Neutrophil (primary cell): ENCODE results near the gene SLC39A5.
A peak's percentile ranks its signal among the peaks of the same experiment; 100 is the strongest.

Source experiments
- H3K27ac ChIP-seq: fragments of 200-600 bp; sonication (generic); 2 replicates; pipeline ENCODE4 v1.5.1; 2016; ENCODE audit warnings: mild to moderate bottlenecking, moderate library complexity
- H3K27me3 ChIP-seq: fragments of 200-600 bp; sonication (generic); 2 replicates; pipeline ENCODE4 v1.6.0; 2016; ENCODE audit warnings: mild to moderate bottlenecking
- H3K36me3 ChIP-seq: fragments of 200-600 bp; sonication (generic); 2 replicates; pipeline ENCODE4 v1.5.1; 2017
- H3K4me1 ChIP-seq, 2 experiments: fragments of 200-600 bp in 1 of 2; sonication (generic) in 1 of 2; 1 replicate in 1 of 2; 2 replicates in 1 of 2; pipeline versions ENCODE4 v1.5.1 to v1.6.1; 2013 to 2016; ENCODE audit warnings: low read depth in 1 of 2, low read length in 1 of 2, mild to moderate bottlenecking in 1 of 2, moderate library complexity in 1 of 2; ENCODE audit not compliant: control insufficient read depth in 1 of 2, insufficient read depth in 1 of 2
- H3K4me3 ChIP-seq, 2 experiments: fragments of 200-600 bp in 1 of 2; sonication (generic) in 1 of 2; 1 replicate in 1 of 2; 2 replicates in 1 of 2; pipeline ENCODE4 v1.5.1; 2013 to 2016; ENCODE audit warnings: low read depth in 1 of 2, low read length in 1 of 2, mild to moderate bottlenecking in 1 of 2, moderate library complexity in 1 of 2
- H3K9me3 ChIP-seq: fragments of 200-600 bp; sonication (generic); 2 replicates; pipeline ENCODE4 v1.5.1; 2016
- CTCF ChIP-seq: fragments of 200-600 bp; sonication (generic); IDR thresholded peaks from 2 replicates; pipeline ENCODE4 v1.5.1; 2016; ENCODE audit warnings: antibody characterized with exemption

The SLC39A5 gene

GRCh38 chr12:56197921-56198635, 31.8 kb upstream of the SLC39A5 start:
- Histone ChIP-seq H3K27me3 (no peaks in the 10 kb centered on the region), H3K4me1 (no peaks in the 10 kb centered on the region), H3K4me3 (no peak overlapping the region), H3K9me3 (no peaks in the 10 kb centered on the region), H3K27ac (no peak overlapping the region), H3K36me3 (no peaks in the 10 kb centered on the region)
- no peak for TF ChIP-seq CTCF

- Histone ChIP-seq H3K27me3 (no peaks in the 10 kb centered on the region), H3K4me3 (no peak overlapping the region), H3K4me1 (no peaks in the 10 kb centered on the region), H3K36me3 (peaks cover 1% of the 10 kb centered on the region), H3K9me3 (no peaks in the 10 kb centered on the region), H3K27ac (no peak overlapping the region)
- TF ChIP-seq CTCF = no peak
Measured at GRCh38 chr12:56198836-56199235, 31.0 kb upstream of the SLC39A5 start.

- Histone ChIP-seq H3K4me1 (no peaks in the 10 kb centered on the region), H3K27me3 (no peaks in the 10 kb centered on the region), H3K27ac (peak overlapping the region; percentile 27), H3K36me3 (peaks cover 34% of the 10 kb centered on the region), H3K9me3 (no peaks in the 10 kb centered on the region), H3K4me3 (no peak overlapping the region)
- no peak for TF ChIP-seq CTCF
Measured at GRCh38 chr12:56202366-56202765, 27.5 kb upstream of the SLC39A5 start.

GRCh38 chr12:56202838-56203237, 27.0 kb upstream of the SLC39A5 start:
- Histone ChIP-seq H3K4me1 (no peaks in the 10 kb centered on the region), H3K36me3 (peaks cover 39% of the 10 kb centered on the region), H3K9me3 (no peaks in the 10 kb centered on the region), H3K27me3 (no peaks in the 10 kb centered on the region), H3K27ac (peak overlapping the region; percentile 27), H3K4me3 (no peak overlapping the region)
- TF ChIP-seq CTCF = no peak

- H3K27me3 ChIP-seq = no peaks in the 10 kb centered on the region
- TF ChIP-seq CTCF = no peak
- H3K9me3 ChIP-seq = no peaks in the 10 kb centered on the region
- H3K27ac ChIP-seq = no peak overlapping the region
- no peaks in the 10 kb centered on the region for H3K4me1 ChIP-seq
- peaks cover 54% of the 10 kb centered on the region for H3K36me3 ChIP-seq
- no peak overlapping the region for H3K4me3 ChIP-seq
Measured at GRCh38 chr12:56204275-56204674, 25.6 kb upstream of the SLC39A5 start.
